Liver (tissue), 9 donors: ENCODE results near the gene RUSC2. TPM values are rescaled to one million over a fixed set of nuclear protein-coding genes. Genes with fewer than 3 reads are reported as not detected.

ENCODE experiments used
- DNase-seq: peaks from one replicate; pipeline ENCODE4 v3.0.0-alpha.2; 2017; ENCODE audit warnings: low spot score
- H3K27ac ChIP-seq, 2 donors: one replicate each; pipeline ENCODE4 v1.7.0; 2013; ENCODE audit warnings: inconsistent platforms in 2 of 2, low read length in 2 of 2, control low read depth in 1 of 2, low read depth in 1 of 2, mild to moderate bottlenecking in 1 of 2
- H3K27me3 ChIP-seq, 4 donors: one replicate each; pipeline versions ENCODE4 v1.6.1 to v1.7.0; 2013; ENCODE audit warnings: low read length in 3 of 4, inconsistent platforms in 1 of 4, mild to moderate bottlenecking in 1 of 4, moderate library complexity in 1 of 4; ENCODE audit not compliant: control insufficient read depth in 4 of 4, insufficient read depth in 4 of 4
- H3K36me3 ChIP-seq, 4 donors: one replicate each; pipeline versions ENCODE4 v1.6.1 to v1.7.0; 2013; ENCODE audit warnings: low read length in 3 of 4, mild to moderate bottlenecking in 3 of 4, low read depth in 1 of 4, moderate library complexity in 1 of 4; ENCODE audit not compliant: control insufficient read depth in 4 of 4, insufficient read depth in 3 of 4
- H3K4me1 ChIP-seq, 4 donors: one replicate each; pipeline versions ENCODE4 v1.6.1 to v1.7.0; 2013; ENCODE audit warnings: low read length in 3 of 4, mild to moderate bottlenecking in 3 of 4, moderate library complexity in 1 of 4; ENCODE audit not compliant: control insufficient read depth in 4 of 4, insufficient read depth in 4 of 4
- H3K4me3 ChIP-seq, 3 donors: one replicate each; pipeline versions ENCODE4 v1.6.1 to v1.7.0; 2013; ENCODE audit warnings: low read length in 3 of 3, control low read depth in 1 of 3, low read depth in 1 of 3, mild to moderate bottlenecking in 1 of 3
- H3K9ac ChIP-seq, 2 donors: one replicate each; pipeline ENCODE4 v1.7.0; 2013; ENCODE audit warnings: low read length in 2 of 2, mild to moderate bottlenecking in 2 of 2, moderate library complexity in 2 of 2, control low read depth in 1 of 2, low read depth in 1 of 2
- H3K9me3 ChIP-seq, 4 donors: one replicate each; pipeline versions ENCODE4 v1.6.1 to v1.7.0; 2013; ENCODE audit warnings: low read length in 3 of 4; ENCODE audit not compliant: control insufficient read depth in 4 of 4
- EGR1 ChIP-seq, 2 donors: IDR thresholded peaks; 2 replicates each; pipeline ENCODE4 v1.6.1; 2016 to 2018; ENCODE audit warnings: antibody characterized with exemption in 2 of 2, low read depth in 2 of 2
- FOXA1 ChIP-seq: IDR thresholded peaks from 2 replicates; pipeline ENCODE4 v1.6.1; 2016; ENCODE audit warnings: antibody characterized with exemption
- FOXA2 ChIP-seq: IDR thresholded peaks from 2 replicates; pipeline ENCODE4 v1.6.1; 2016; ENCODE audit warnings: antibody characterized with exemption
- GABPA ChIP-seq, 2 donors: IDR thresholded peaks in 1 of 2; conservative IDR thresholded peaks in 1 of 2; 2 replicates each; pipeline ENCODE4 v1.6.1; 2016; ENCODE audit warnings: antibody characterized with exemption in 2 of 2, mild to moderate bottlenecking in 1 of 2, moderate library complexity in 1 of 2
- HNF4A ChIP-seq, 2 donors: conservative IDR thresholded peaks; 2 replicates each; pipeline ENCODE4 v1.6.1; 2016; ENCODE audit warnings: antibody characterized with exemption in 2 of 2, mild to moderate bottlenecking in 2 of 2
- HNF4G ChIP-seq: IDR thresholded peaks from 2 replicates; pipeline ENCODE4 v1.6.1; 2016; ENCODE audit warnings: antibody characterized with exemption
- JUND ChIP-seq, 2 donors: IDR thresholded peaks; 2 replicates each; pipeline ENCODE4 v1.6.1; 2016; ENCODE audit warnings: antibody characterized with exemption in 2 of 2
- NR2F2 ChIP-seq: IDR thresholded peaks from 2 replicates; pipeline ENCODE4 v1.6.1; 2016; ENCODE audit warnings: antibody characterized with exemption
- RAD21 ChIP-seq, 2 donors: IDR thresholded peaks; 2 replicates each; pipeline ENCODE4 v1.6.1; 2016; ENCODE audit warnings: antibody characterized with exemption in 2 of 2, mild to moderate bottlenecking in 2 of 2
- RXRA ChIP-seq, 2 donors: IDR thresholded peaks; 2 replicates each; pipeline ENCODE4 v1.6.1; 2017 to 2018; ENCODE audit warnings: antibody characterized with exemption in 2 of 2, mild to moderate bottlenecking in 1 of 2
- SP1 ChIP-seq: IDR thresholded peaks from 2 replicates; pipeline ENCODE4 v1.6.1; 2018; ENCODE audit warnings: antibody characterized with exemption, mild to moderate bottlenecking
- TAF1 ChIP-seq: conservative IDR thresholded peaks from 2 replicates; pipeline ENCODE4 v1.6.1; 2016; ENCODE audit warnings: antibody characterized with exemption, mild to moderate bottlenecking
- YY1 ChIP-seq: IDR thresholded peaks from 2 replicates; pipeline ENCODE4 v1.6.1; 2016; ENCODE audit warnings: antibody characterized with exemption, mild to moderate bottlenecking
- WGBS: extraction: QIAGEN DNeasy Blood & Tissue Kit; methylation state at CpG from one replicate; pipeline ENCODE4 v1.1.7; 2013; 5-methylcytosine and 5-hydroxymethylcytosine counted together
- polyA plus RNA-seq, 2 donors: library from polyadenylated mRNA; stranded (reverse) in 1 of 2; unstranded in 1 of 2; fragments of 200-250 nt in 1 of 2; fragments of >200 nt in 1 of 2; fragmentation: Nextera tagmentation in 1 of 2; extraction: Ambion mirVana in 1 of 2; gene quantifications; one replicate each; pipeline versions ENCODE4 v1.2.1 to v1.2.3, GENCODE V29; 2013 to 2015
- total RNA-seq, 2 donors: library from RNA; depleted of rRNA; stranded (reverse); fragments of >200 nt; gene quantifications; one replicate each; pipeline ENCODE4 v1.2.3, GENCODE V29; 2014
- TF ChIP-seq, protein P1 (sequence below): IDR thresholded peaks from 2 replicates; pipeline ENCODE4 v1.6.1; 2016; ENCODE audit warnings: antibody characterized with exemption, mild to moderate bottlenecking
- TF ChIP-seq, protein P2 (sequence below): IDR thresholded peaks from 2 replicates; pipeline ENCODE4 v1.6.1; 2016; ENCODE audit warnings: antibody characterized with exemption
- TF ChIP-seq, protein P3 (sequence below): IDR thresholded peaks from 2 replicates; pipeline ENCODE4 v1.6.1; 2016; ENCODE audit warnings: antibody characterized with exemption
- TF ChIP-seq, protein P4 (sequence below): fragments of 150-350 bp; IDR thresholded peaks from 2 replicates; pipeline ENCODE4 v1.5.1; 2017; ENCODE audit warnings: improper control_type of control experiment, low read depth, low read length; ENCODE audit not compliant: missing input control
- donor health status: healthy.
- donor health status: healthy.
- donor health status: healthy.
- donor health status: healthy.
- donor health status: healthy.

Gene RUSC2
- total and polyA plus RNA-seq, 4 donors, result 2.1 to 6.3 (median 4.3) TPM

DNA sequence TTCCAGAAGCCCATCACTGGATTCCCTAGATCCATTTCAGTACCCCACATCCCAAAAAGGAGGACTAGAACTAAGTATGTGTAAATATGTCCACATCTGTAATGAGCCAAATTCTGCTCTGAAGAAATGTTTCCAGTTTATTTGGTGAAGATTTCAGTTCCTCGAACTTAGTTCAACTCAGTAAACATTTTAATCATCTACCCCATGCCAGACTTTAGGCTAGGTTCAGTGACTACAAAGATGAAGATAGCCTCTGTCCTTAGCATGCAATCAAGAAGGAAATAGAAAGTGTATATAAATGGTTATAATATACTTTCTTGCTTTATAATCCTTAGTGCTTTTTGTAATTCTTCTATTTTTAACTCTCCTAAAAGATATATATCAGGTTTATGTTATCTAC lies 21.5 kb downstream of the RUSC2 start:
- peaks cover 1 to 14% (median 13%) of the 10 kb centered on the region in 4 donors for H3K4me1 ChIP-seq
- no peak for DNase-seq
- no peak overlapping the region for H3K4me3 ChIP-seq
- no peaks in the 10 kb centered on the region for H3K27me3 ChIP-seq
- no peak for TF ChIP-seq FOXA2
- no peak for TF ChIP-seq SP1
- TF ChIP-seq GABPA (IDR thresholded peaks at IDR 0.05 in 1 of 2, conservative IDR thresholded peaks at IDR 0.05 in 1 of 2), result no peak
- no peak for TF ChIP-seq YY1
- TF ChIP-seq, protein P1, sequence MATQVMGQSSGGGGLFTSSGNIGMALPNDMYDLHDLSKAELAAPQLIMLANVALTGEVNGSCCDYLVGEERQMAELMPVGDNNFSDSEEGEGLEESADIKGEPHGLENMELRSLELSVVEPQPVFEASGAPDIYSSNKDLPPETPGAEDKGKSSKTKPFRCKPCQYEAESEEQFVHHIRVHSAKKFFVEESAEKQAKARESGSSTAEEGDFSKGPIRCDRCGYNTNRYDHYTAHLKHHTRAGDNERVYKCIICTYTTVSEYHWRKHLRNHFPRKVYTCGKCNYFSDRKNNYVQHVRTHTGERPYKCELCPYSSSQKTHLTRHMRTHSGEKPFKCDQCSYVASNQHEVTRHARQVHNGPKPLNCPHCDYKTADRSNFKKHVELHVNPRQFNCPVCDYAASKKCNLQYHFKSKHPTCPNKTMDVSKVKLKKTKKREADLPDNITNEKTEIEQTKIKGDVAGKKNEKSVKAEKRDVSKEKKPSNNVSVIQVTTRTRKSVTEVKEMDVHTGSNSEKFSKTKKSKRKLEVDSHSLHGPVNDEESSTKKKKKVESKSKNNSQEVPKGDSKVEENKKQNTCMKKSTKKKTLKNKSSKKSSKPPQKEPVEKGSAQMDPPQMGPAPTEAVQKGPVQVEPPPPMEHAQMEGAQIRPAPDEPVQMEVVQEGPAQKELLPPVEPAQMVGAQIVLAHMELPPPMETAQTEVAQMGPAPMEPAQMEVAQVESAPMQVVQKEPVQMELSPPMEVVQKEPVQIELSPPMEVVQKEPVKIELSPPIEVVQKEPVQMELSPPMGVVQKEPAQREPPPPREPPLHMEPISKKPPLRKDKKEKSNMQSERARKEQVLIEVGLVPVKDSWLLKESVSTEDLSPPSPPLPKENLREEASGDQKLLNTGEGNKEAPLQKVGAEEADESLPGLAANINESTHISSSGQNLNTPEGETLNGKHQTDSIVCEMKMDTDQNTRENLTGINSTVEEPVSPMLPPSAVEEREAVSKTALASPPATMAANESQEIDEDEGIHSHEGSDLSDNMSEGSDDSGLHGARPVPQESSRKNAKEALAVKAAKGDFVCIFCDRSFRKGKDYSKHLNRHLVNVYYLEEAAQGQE, result no peak
- no peak for TF ChIP-seq JUND (IDR thresholded peaks at IDR 0.05)
- TF ChIP-seq EGR1 (IDR thresholded peaks at IDR 0.05; ENCODE audit: low read depth in 2 of 2), result no peak
- TF ChIP-seq, protein P2, sequence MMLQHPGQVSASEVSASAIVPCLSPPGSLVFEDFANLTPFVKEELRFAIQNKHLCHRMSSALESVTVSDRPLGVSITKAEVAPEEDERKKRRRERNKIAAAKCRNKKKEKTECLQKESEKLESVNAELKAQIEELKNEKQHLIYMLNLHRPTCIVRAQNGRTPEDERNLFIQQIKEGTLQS, result no peak
- TF ChIP-seq HNF4G, result no peak
- TF ChIP-seq NR2F2, result no peak
- no peaks in the 10 kb centered on the region for H3K9me3 ChIP-seq
- H3K27ac ChIP-seq, result peak overlapping the region; percentile 77
- H3K9ac ChIP-seq, result no peak overlapping the region
- 18% methylated on average over 1 of the region's 1 CpG for WGBS
- H3K36me3 ChIP-seq, result no peaks in the 10 kb centered on the region

DNA sequence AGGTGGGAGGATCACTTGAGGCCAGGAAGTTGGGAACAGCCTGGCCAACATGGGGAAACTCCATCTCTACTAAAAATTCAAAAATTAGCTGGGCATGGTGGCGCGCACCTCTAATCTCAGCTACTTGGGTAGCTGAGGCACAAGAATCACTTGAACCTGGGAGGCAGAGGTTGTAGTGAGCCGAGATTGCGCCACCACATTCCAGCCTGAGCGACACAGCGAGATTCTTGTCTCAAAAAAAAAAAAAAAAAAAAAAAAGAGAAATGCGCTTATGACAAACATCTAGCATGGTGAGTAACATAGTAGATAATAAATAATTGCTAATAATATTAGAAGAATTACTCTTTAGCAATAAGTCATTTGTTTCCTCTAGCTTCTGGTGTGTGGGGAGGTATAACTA lies 25.9 kb downstream of the RUSC2 start:
- Histone ChIP-seq H3K9ac (no peak overlapping the region), H3K9me3 (no peaks in the 10 kb centered on the region), H3K27ac (no peak overlapping the region), H3K27me3 (no peaks in the 10 kb centered on the region), H3K4me1 (peaks cover 18 to 39% (median 30%) of the 10 kb centered on the region in 4 donors), H3K36me3 (no peaks in the 10 kb centered on the region), H3K4me3 (no peak overlapping the region)
- WGBS, result 95% methylated on average over 7 of the region's 7 CpGs
- TF ChIP-seq, protein P3, sequence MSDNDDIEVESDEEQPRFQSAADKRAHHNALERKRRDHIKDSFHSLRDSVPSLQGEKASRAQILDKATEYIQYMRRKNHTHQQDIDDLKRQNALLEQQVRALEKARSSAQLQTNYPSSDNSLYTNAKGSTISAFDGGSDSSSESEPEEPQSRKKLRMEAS, result no peak
- TF ChIP-seq NR2F2 (no peak), TAF1 (no peak)
- no peak for DNase-seq

DNA sequence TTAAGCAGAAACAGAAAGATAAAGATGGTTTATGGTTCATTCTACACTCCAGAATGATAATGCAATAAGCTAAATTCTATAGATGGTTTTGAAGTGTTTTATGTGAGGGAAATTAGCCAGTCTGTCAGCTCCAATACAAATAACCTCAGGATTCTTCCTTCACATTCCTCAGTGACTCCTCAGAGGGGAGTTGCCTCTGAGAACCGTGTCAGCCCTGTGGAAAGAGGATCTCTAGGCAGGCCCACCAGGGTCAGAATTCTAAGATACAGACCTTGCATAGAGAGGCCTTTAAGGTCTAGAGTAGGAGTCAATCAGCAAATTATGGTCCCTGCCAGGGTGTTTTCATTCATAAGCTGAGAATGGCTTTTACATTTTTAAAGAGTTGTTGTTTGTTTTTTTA lies 26.6 kb downstream of the RUSC2 start:
- no peak for DNase-seq
- no peak overlapping the region for H3K27ac ChIP-seq
- WGBS, result 72% methylated on average over 1 of the region's 1 CpG
- TF ChIP-seq RXRA (IDR thresholded peaks at IDR 0.05) (no peak), JUND (IDR thresholded peaks at IDR 0.05) (no peak), HNF4A (conservative IDR thresholded peaks at IDR 0.05) (no peak), EGR1 (IDR thresholded peaks at IDR 0.05; ENCODE audit: low read depth in 2 of 2) (no peak), FOXA1 (no peak), HNF4G (no peak), NR2F2 (no peak), TAF1 (no peak), RAD21 (IDR thresholded peaks at IDR 0.05) (no peak), FOXA2 (no peak), SP1 (no peak), YY1 (no peak)
- TF ChIP-seq, protein P1, result no peak
- TF ChIP-seq, protein P3, result no peak
- TF ChIP-seq, protein P4, sequence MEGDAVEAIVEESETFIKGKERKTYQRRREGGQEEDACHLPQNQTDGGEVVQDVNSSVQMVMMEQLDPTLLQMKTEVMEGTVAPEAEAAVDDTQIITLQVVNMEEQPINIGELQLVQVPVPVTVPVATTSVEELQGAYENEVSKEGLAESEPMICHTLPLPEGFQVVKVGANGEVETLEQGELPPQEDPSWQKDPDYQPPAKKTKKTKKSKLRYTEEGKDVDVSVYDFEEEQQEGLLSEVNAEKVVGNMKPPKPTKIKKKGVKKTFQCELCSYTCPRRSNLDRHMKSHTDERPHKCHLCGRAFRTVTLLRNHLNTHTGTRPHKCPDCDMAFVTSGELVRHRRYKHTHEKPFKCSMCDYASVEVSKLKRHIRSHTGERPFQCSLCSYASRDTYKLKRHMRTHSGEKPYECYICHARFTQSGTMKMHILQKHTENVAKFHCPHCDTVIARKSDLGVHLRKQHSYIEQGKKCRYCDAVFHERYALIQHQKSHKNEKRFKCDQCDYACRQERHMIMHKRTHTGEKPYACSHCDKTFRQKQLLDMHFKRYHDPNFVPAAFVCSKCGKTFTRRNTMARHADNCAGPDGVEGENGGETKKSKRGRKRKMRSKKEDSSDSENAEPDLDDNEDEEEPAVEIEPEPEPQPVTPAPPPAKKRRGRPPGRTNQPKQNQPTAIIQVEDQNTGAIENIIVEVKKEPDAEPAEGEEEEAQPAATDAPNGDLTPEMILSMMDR, result no peak
- TF ChIP-seq, protein P2, result no peak

More for the DNA sequence above, 26.6 kb downstream of the RUSC2 start:
- Histone ChIP-seq H3K4me1 (peaks cover 17 to 34% (median 27%) of the 10 kb centered on the region in 4 donors), H3K36me3 (no peaks in the 10 kb centered on the region), H3K27me3 (no peaks in the 10 kb centered on the region), H3K9ac (no peak overlapping the region), H3K4me3 (no peak overlapping the region), H3K9me3 (no peaks in the 10 kb centered on the region)
